H1 (cell line): ENCODE results near the gene C8B. TPM values are rescaled to one million over a fixed set of nuclear protein-coding genes. Genes with fewer than 3 reads are reported as not detected.

Source experiments
- CTCF ChIA-PET: fragments of 300-600 bp; sonication (Branson Sonifier 250); formaldehyde crosslinking; loops from one replicate; lab custom pipeline; 2021; ENCODE audit not compliant: partially characterized antibody; lab: Charles Lee
- POLR2A ChIA-PET: fragments of 300-600 bp; sonication (Branson Sonifier 250); formaldehyde crosslinking; loops from one replicate; lab custom pipeline; 2021; ENCODE audit warnings: inconsistent platforms; ENCODE audit not compliant: partially characterized antibody; lab: Charles Lee
- DNase-seq, 2 experiments: peaks; one replicate each; pipeline versions ENCODE4 v3.0.0 to v3.0.0-alpha.2; 2010 to 2022; ENCODE audit warnings: low spot score in 2 of 2, low read depth in 1 of 2, mixed read lengths in 1 of 2
- FAIRE-seq: peaks from 2 replicates; lab custom pipeline; 2011; peaks lifted over from hg19 to GRCh38; lab: Jason Lieb, UNC
- H2AFZ ChIP-seq: 2 replicates; pipeline ENCODE4 v1.8.1; 2012; ENCODE audit warnings: low read length, inconsistent platforms
- H2AK5ac ChIP-seq: 2 replicates; pipeline ENCODE4 v1.6.1; 2013; ENCODE audit warnings: low read depth, low read length
- H2BK120ac ChIP-seq: replicated peaks from 2 replicates; pipeline ENCODE3; 2013; ENCODE audit warnings: low read depth, low read length, inconsistent platforms
- H2BK12ac ChIP-seq: 2 replicates; pipeline ENCODE4 v1.6.1; 2013; ENCODE audit warnings: low read depth, low read length
- H2BK15ac ChIP-seq: 2 replicates; pipeline ENCODE4 v1.6.1; 2013; ENCODE audit warnings: low read length
- H2BK20ac ChIP-seq: 2 replicates; pipeline ENCODE4 v1.6.1; 2013; ENCODE audit warnings: low read length
- H2BK5ac ChIP-seq: 2 replicates; pipeline ENCODE4 v1.6.1; 2013; ENCODE audit warnings: low read depth, low read length
- H3K14ac ChIP-seq: 2 replicates; pipeline ENCODE4 v1.6.1; 2013; ENCODE audit warnings: inconsistent platforms; ENCODE audit not compliant: insufficient read length
- H3K18ac ChIP-seq: 2 replicates; pipeline ENCODE4 v1.6.1; 2013; ENCODE audit warnings: low read length; ENCODE audit errors: extremely low read depth
- H3K23ac ChIP-seq: 2 replicates; pipeline ENCODE4 v1.6.1; 2013; ENCODE audit warnings: inconsistent platforms; ENCODE audit not compliant: insufficient read length
- H3K23me2 ChIP-seq: 2 replicates; pipeline ENCODE4 v1.6.1; 2013; ENCODE audit warnings: low read depth, low read length
- H3K27ac ChIP-seq: 2 replicates; pipeline ENCODE4 v1.6.1; 2011; ENCODE audit warnings: low read depth, low read length, inconsistent platforms
- H3K27me3 ChIP-seq, 4 experiments: replicated peaks in 1 of 4; 1 replicate in 1 of 4; 2 replicates in 3 of 4; pipeline versions ENCODE4 v1.6.1 to v1.8.1; 2011 to 2013; ENCODE audit warnings: low read length in 3 of 4, mild to moderate bottlenecking in 3 of 4, inconsistent platforms in 2 of 4, mixed read lengths in 2 of 4, moderate library complexity in 1 of 4; ENCODE audit not compliant: control insufficient read depth in 3 of 4, insufficient read depth in 3 of 4; ENCODE audit errors: extremely low read depth in 1 of 4
- H3K36me3 ChIP-seq, 4 experiments: 2 replicates each; pipeline versions ENCODE4 v1.6.1 to v1.8.1; 2011 to 2013; ENCODE audit warnings: mild to moderate bottlenecking in 4 of 4, low read length in 3 of 4, moderate library complexity in 2 of 4, control low read depth in 1 of 4, inconsistent platforms in 1 of 4; ENCODE audit not compliant: insufficient read depth in 4 of 4, control insufficient read depth in 2 of 4
- H3K4ac ChIP-seq: replicated peaks from 2 replicates; pipeline ENCODE3; 2013; ENCODE audit warnings: low read length, low read depth, mixed read lengths, inconsistent platforms; ENCODE audit not compliant: insufficient read length
- H3K4me1 ChIP-seq, 4 experiments: replicated peaks in 1 of 4; 1 replicate in 1 of 4; 2 replicates in 3 of 4; pipeline versions ENCODE4 v1.6.1 to v1.8.1; 2011 to 2013; ENCODE audit warnings: low read length in 3 of 4, inconsistent platforms in 2 of 4, mixed read lengths in 1 of 4; ENCODE audit not compliant: insufficient read depth in 4 of 4, control insufficient read depth in 3 of 4
- H3K4me2 ChIP-seq, 2 experiments: 2 replicates each; pipeline versions ENCODE4 v1.6.1 to v1.8.1; 2011 to 2013; ENCODE audit warnings: low read depth in 2 of 2, low read length in 2 of 2, control low read depth in 1 of 2, inconsistent platforms in 1 of 2, mild to moderate bottlenecking in 1 of 2; ENCODE audit not compliant: insufficient read depth in 1 of 2
- H3K4me3 ChIP-seq, 4 experiments: fragments of 200-600, 300-600 bp in 1 of 4; sonication (generic), shearing (Covaris generic), sonication (Bioruptor Twin) in 1 of 4; 2 replicates each; pipeline versions ENCODE4 v1.5.1 to v1.8.1; 2011 to 2016; ENCODE audit warnings: low read length in 4 of 4, low read depth in 3 of 4, control low read depth in 2 of 4, inconsistent platforms in 2 of 4, mild to moderate bottlenecking in 2 of 4, mixed read lengths in 1 of 4, moderate library complexity in 1 of 4; ENCODE audit not compliant: insufficient read depth in 2 of 4; ENCODE audit errors: extremely low read depth in 1 of 4
- H3K56ac ChIP-seq: replicated peaks from 2 replicates; pipeline ENCODE3; 2013; ENCODE audit warnings: low read depth, mild to moderate bottlenecking, mixed read lengths, low read length, inconsistent platforms; ENCODE audit not compliant: insufficient read length
- H3K79me1 ChIP-seq: 2 replicates; pipeline ENCODE4 v1.6.1; 2013; ENCODE audit warnings: low read depth, low read length, control low read depth
- H3K79me2 ChIP-seq, 2 experiments: 2 replicates each; pipeline versions ENCODE4 v1.6.1 to v1.8.1; 2012 to 2013; ENCODE audit warnings: low read length in 2 of 2, mild to moderate bottlenecking in 2 of 2, inconsistent platforms in 1 of 2; ENCODE audit not compliant: insufficient read depth in 2 of 2, control insufficient read depth in 1 of 2
- H3K9ac ChIP-seq, 4 experiments: replicated peaks in 1 of 4; 1 replicate in 1 of 4; 2 replicates in 3 of 4; pipeline versions ENCODE4 v1.6.1 to v1.8.1; 2011 to 2013; ENCODE audit warnings: low read depth in 3 of 4, low read length in 3 of 4, control low read depth in 2 of 4, mild to moderate bottlenecking in 2 of 4, moderate library complexity in 2 of 4, inconsistent platforms in 1 of 4; ENCODE audit errors: extremely low read depth in 1 of 4
- H3K9me3 ChIP-seq, 2 experiments: 2 replicates each; pipeline versions ENCODE4 v1.6.1 to v1.8.1; 2012 to 2013; ENCODE audit warnings: mild to moderate bottlenecking in 2 of 2, moderate library complexity in 2 of 2, control low read depth in 1 of 2, inconsistent platforms in 1 of 2, low read depth in 1 of 2, low read length in 1 of 2, mixed read lengths in 1 of 2; ENCODE audit not compliant: insufficient read depth in 2 of 2
- H4K20me1 ChIP-seq, 2 experiments: replicated peaks in 1 of 2; 2 replicates each; pipeline versions ENCODE3 to v1.8.1; 2011 to 2013; ENCODE audit warnings: inconsistent platforms in 2 of 2, low read length in 2 of 2, mild to moderate bottlenecking in 1 of 2; ENCODE audit not compliant: insufficient read depth in 2 of 2, control insufficient read depth in 1 of 2
- H4K5ac ChIP-seq: 2 replicates; pipeline ENCODE4 v1.6.1; 2013; ENCODE audit warnings: low read length, low read depth, mixed read lengths, inconsistent platforms; ENCODE audit not compliant: insufficient read length
- H4K8ac ChIP-seq: 2 replicates; pipeline ENCODE4 v1.8.0; 2013; ENCODE audit warnings: mild to moderate bottlenecking, moderate library complexity, low read length, inconsistent platforms; ENCODE audit not compliant: insufficient read depth; ENCODE audit errors: extremely low read depth
- H4K91ac ChIP-seq: replicated peaks from 2 replicates; pipeline ENCODE3; 2013; ENCODE audit warnings: low read length, mixed read lengths, inconsistent platforms; ENCODE audit not compliant: insufficient read length
- CHD2 ChIP-seq: IDR thresholded peaks from 2 replicates; pipeline ENCODE4 v1.6.1; 2012; ENCODE audit warnings: low read length, improper control_type of control experiment
- POU5F1 ChIP-seq: IDR thresholded peaks from 2 replicates; pipeline ENCODE4 v1.6.1; 2011; ENCODE audit warnings: low read depth, mild to moderate bottlenecking, low read length, moderate library complexity
- RBBP5 ChIP-seq: IDR thresholded peaks from 2 replicates; pipeline ENCODE4 v1.7.1; 2012; ENCODE audit warnings: low read depth, mild to moderate bottlenecking, inconsistent platforms, low read length, moderate library complexity, borderline replicate concordance
- RXRA ChIP-seq: IDR thresholded peaks from 2 replicates; pipeline ENCODE4 v1.6.1; 2011; ENCODE audit warnings: low read depth, mild to moderate bottlenecking, low read length, moderate library complexity; ENCODE audit not compliant: insufficient read depth
- WGBS, 2 experiments: shearing (Covaris generic) in 1 of 2; methylation state at CpG; one replicate each; pipeline versions ENCODE4 v1.1.6 to v1.1.7; 2013 to 2015; ENCODE audit warnings: low lambda C conversion rate in 2 of 2, mixed read lengths in 2 of 2, inconsistent platforms in 1 of 2, low coverage in 1 of 2, missing lambda C conversion rate in 1 of 2; ENCODE audit not compliant: insufficient replicate concordance in 2 of 2, insufficient coverage in 1 of 2, insufficient read length in 1 of 2; ENCODE audit errors: extremely low coverage in 1 of 2, missing lambda C conversion rate in 1 of 2; 5-methylcytosine and 5-hydroxymethylcytosine counted together
- polyA plus RNA-seq, 7 experiments: library from polyadenylated mRNA; depleted of rRNA in 3 of 7; stranded (reverse) in 5 of 7; unstranded in 2 of 7; fragments of >200 nt in 5 of 7; fragments of 200-250 nt in 2 of 7; gene quantifications; 1 replicate in 5 of 7; 2 replicates in 1 of 7; 4 replicates in 1 of 7; pipeline versions ENCODE4 v1.2.1 to v1.2.3, GENCODE V29; 2011 to 2013; ENCODE audit warnings: missing spikeins in 2 of 7, mixed read lengths in 2 of 7
- total RNA-seq: library from RNA; stranded (reverse); fragmentation: NEBNext Ultra II Directional; extraction: Animal tissue kit (Norgen Biotek cat#: 25700); gene quantifications from 2 replicates; pipeline ENCODE4 v1.2.1, GENCODE V29; 2021

Gene C8B
- total and polyA plus RNA-seq, 2 of the 8 experiments (the other 6 are each of a cell fraction or from before 2014, with no cell fraction given), result not detected

DNA sequence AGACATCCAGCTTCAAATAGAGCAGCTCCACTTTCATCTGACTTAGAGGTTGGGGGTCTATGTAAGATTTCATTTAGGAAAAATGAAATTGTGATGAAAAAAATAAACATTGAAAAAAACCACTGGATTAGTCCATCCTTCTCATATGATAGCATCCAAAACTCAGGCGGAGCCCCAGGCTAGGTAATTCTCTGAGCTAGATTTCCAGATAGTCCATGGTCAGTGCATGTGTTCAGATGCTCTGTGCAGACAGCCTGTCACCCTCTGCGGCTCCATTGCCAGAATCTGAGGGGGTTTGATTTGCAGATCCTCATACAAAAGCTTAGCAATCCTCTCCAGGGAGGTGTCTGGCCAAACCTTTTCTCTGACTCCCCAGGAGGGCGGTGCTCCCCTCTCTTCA is 49.2 kb downstream of the C8B start:
- Histone ChIP-seq H2BK120ac (no peak overlapping the region), H3K4ac (no peak overlapping the region), H2AK5ac (no peak overlapping the region), H2BK20ac (no peak overlapping the region), H2AFZ (no peak overlapping the region), H3K36me3 (no peaks in the 10 kb centered on the region), H3K4me3 (no peak overlapping the region), H2BK15ac (no peak overlapping the region), H3K79me2 (no peaks in the 10 kb centered on the region), H3K14ac (no peak overlapping the region), H3K79me1 (no peaks in the 10 kb centered on the region), H3K27ac (no peak overlapping the region), H4K91ac (no peak overlapping the region), H4K8ac (no peak overlapping the region), H3K4me1 (no peaks in the 10 kb centered on the region), H3K56ac (no peak overlapping the region), H3K23ac (no peak overlapping the region), H2BK5ac (no peak overlapping the region), H3K9ac (no peak overlapping the region), H3K23me2 (no peaks in the 10 kb centered on the region), H3K27me3 (no peaks in the 10 kb centered on the region; a peak in 1 of 7 replicates), H3K9me3 (no peaks in the 10 kb centered on the region), H3K18ac (no peak overlapping the region), H4K20me1 (no peaks in the 10 kb centered on the region), H2BK12ac (no peak overlapping the region), H3K4me2 (no peak overlapping the region), H4K5ac (no peak overlapping the region)
- TF ChIP-seq RBBP5 (no peak), POU5F1 (no peak), RXRA (no peak), CHD2 (no peak)
- ChIA-PET CTCF (interaction anchor here (1.6 to 2.0 kb wide), 3 partner anchors 11 to 52 kb away, joined by 4 to 5 read pairs (median 4); no protein-coding TSS in a partner anchor), POLR2A (interaction anchor here (0.9 kb wide), 1 partner anchor 8 kb away, joined by 3 read pairs; no protein-coding TSS in a partner anchor)
- no peak for DNase-seq
- WGBS, 2 experiments, result 96% methylated on average over 3 of the region's 3 CpGs; no CpG with 5 or more reads in 1 of the 2 experiments
- FAIRE-seq, result no peak
